IMR-90 (cell line): ENCODE data around the gene GAS2L3. TPM values are rescaled to one million over a fixed set of nuclear protein-coding genes. Genes with fewer than 3 reads are reported as not detected.

Experiments used
- ATAC-seq: fragments of 200-7000 bp; cut with Tn5 transposase; 2 replicates; pipeline ENCODE4 v1.9.1; 2020; ENCODE audit warnings: low read depth, mild to moderate bottlenecking, moderate library complexity
- BruUV-seq: library from RNA; stranded (reverse); fragments of 400-500 nt; replicated peaks from 2 replicates; lab custom pipeline; 2021; lab: Mats Ljungman, UMichigan
- CTCF ChIA-PET: fragments of 300-600 bp; formaldehyde crosslinking; extraction: SDS; loops from one replicate; lab custom pipeline; 2021; ENCODE audit warnings: antibody characterized with exemption; lab: Yijun Ruan, JAX
- POLR2A ChIA-PET: fragments of 300-600 bp; sonication (Branson Sonifier 250); formaldehyde crosslinking; loops from one replicate; lab custom pipeline; 2022; ENCODE audit warnings: antibody characterized with exemption; ENCODE audit not compliant: unreplicated experiment; lab: Charles Lee
- DNase-seq: peaks from one replicate; pipeline ENCODE4 v3.0.0; 2013
- H2AFZ ChIP-seq: replicated peaks from 2 replicates; pipeline ENCODE3; 2013; ENCODE audit warnings: low read length, mild to moderate bottlenecking; ENCODE audit not compliant: poor library complexity
- H2AK5ac ChIP-seq: 2 replicates; pipeline ENCODE4 v1.6.1; 2013; ENCODE audit warnings: low read depth, low read length, inconsistent platforms
- H2AK9ac ChIP-seq: replicated peaks from 2 replicates; pipeline ENCODE3; 2013; ENCODE audit warnings: mild to moderate bottlenecking, low read depth, low read length, moderate library complexity; ENCODE audit not compliant: poor library complexity
- H2BK120ac ChIP-seq: 2 replicates; pipeline ENCODE4 v1.6.1; 2013; ENCODE audit warnings: low read depth, low read length, inconsistent platforms
- H2BK15ac ChIP-seq: 3 replicates; pipeline ENCODE4 v1.6.1; 2013; ENCODE audit warnings: low read depth, low read length, inconsistent platforms
- H2BK20ac ChIP-seq: 2 replicates; pipeline ENCODE4 v1.6.1; 2013; ENCODE audit warnings: low read depth, mild to moderate bottlenecking, inconsistent platforms, low read length, moderate library complexity
- H2BK5ac ChIP-seq: 2 replicates; pipeline ENCODE4 v1.6.1; 2013; ENCODE audit warnings: mild to moderate bottlenecking, low read depth, low read length, inconsistent platforms; ENCODE audit not compliant: poor library complexity, severe bottlenecking
- H3K14ac ChIP-seq: replicated peaks from 2 replicates; pipeline ENCODE4 v1.6.1; 2013; ENCODE audit warnings: low read depth, low read length, inconsistent platforms
- H3K18ac ChIP-seq: 2 replicates; pipeline ENCODE4 v1.6.1; 2013; ENCODE audit warnings: low read depth, low read length, control low read depth
- H3K23ac ChIP-seq: 2 replicates; pipeline ENCODE4 v1.6.1; 2013; ENCODE audit warnings: low read depth, low read length, inconsistent platforms
- H3K27ac ChIP-seq: 2 replicates; pipeline ENCODE4 v1.5.1; 2013; ENCODE audit warnings: mild to moderate bottlenecking, control low read depth, low read length; ENCODE audit not compliant: insufficient read depth
- H3K27me3 ChIP-seq: 2 replicates; pipeline ENCODE4 v1.6.1; 2013; ENCODE audit warnings: low read length; ENCODE audit not compliant: control insufficient read depth, insufficient read depth
- H3K36me3 ChIP-seq: 2 replicates; pipeline ENCODE4 v1.6.1; 2013; ENCODE audit warnings: low read length, mixed read lengths; ENCODE audit not compliant: control insufficient read depth, insufficient read depth
- H3K4ac ChIP-seq: 2 replicates; pipeline ENCODE4 v1.6.1; 2013; ENCODE audit warnings: low read depth, low read length, inconsistent platforms
- H3K4me1 ChIP-seq: 2 replicates; pipeline ENCODE4 v1.6.1; 2013; ENCODE audit warnings: low read length, mixed read lengths; ENCODE audit not compliant: control insufficient read depth, insufficient read depth
- H3K4me2 ChIP-seq: 2 replicates; pipeline ENCODE4 v1.6.1; 2013; ENCODE audit warnings: low read depth, mild to moderate bottlenecking, control low read depth, low read length, moderate library complexity
- H3K4me3 ChIP-seq: 2 replicates; pipeline ENCODE4 v1.5.1; 2013; ENCODE audit warnings: low read depth, mild to moderate bottlenecking, control low read depth, low read length, moderate library complexity; ENCODE audit not compliant: insufficient read depth
- H3K56ac ChIP-seq: 2 replicates; pipeline ENCODE4 v1.6.1; 2013; ENCODE audit warnings: low read length, inconsistent platforms; ENCODE audit not compliant: insufficient read depth; ENCODE audit errors: extremely low read depth
- H3K79me1 ChIP-seq, 2 experiments: 2 replicates each; pipeline ENCODE4 v1.6.1; 2013; ENCODE audit warnings: low read length in 2 of 2, inconsistent platforms in 1 of 2, low read depth in 1 of 2
- H3K9ac ChIP-seq: 2 replicates; pipeline ENCODE4 v1.6.1; 2013; ENCODE audit warnings: low read depth, low read length, control low read depth
- H3K9me1 ChIP-seq: 2 replicates; pipeline ENCODE4 v1.6.1; 2013; ENCODE audit warnings: low read length, inconsistent platforms; ENCODE audit not compliant: insufficient read depth
- H3K9me3 ChIP-seq: 2 replicates; pipeline ENCODE4 v1.6.1; 2013; ENCODE audit warnings: low read length; ENCODE audit not compliant: control insufficient read depth, insufficient read depth
- H4K20me1 ChIP-seq: 2 replicates; pipeline ENCODE4 v1.6.1; 2013; ENCODE audit warnings: low read length, inconsistent platforms; ENCODE audit not compliant: insufficient read depth
- H4K5ac ChIP-seq: 2 replicates; pipeline ENCODE4 v1.6.1; 2013; ENCODE audit warnings: mild to moderate bottlenecking, low read depth, low read length, control low read depth
- H4K8ac ChIP-seq, 2 experiments: 2 replicates each; pipeline ENCODE4 v1.6.1; 2013; ENCODE audit warnings: low read depth in 2 of 2, low read length in 2 of 2, control low read depth in 1 of 2, inconsistent platforms in 1 of 2
- H4K91ac ChIP-seq: 2 replicates; pipeline ENCODE4 v1.6.1; 2013; ENCODE audit warnings: low read depth, low read length, inconsistent platforms; ENCODE audit not compliant: insufficient read depth
- BHLHE40 ChIP-seq: fragments of 150-350 bp; IDR thresholded peaks from 2 replicates; pipeline ENCODE4 v1.6.1; 2016; ENCODE audit warnings: mild to moderate bottlenecking, low read depth, low read length
- CEBPB ChIP-seq: IDR thresholded peaks from 2 replicates; pipeline ENCODE4 v1.6.1; 2012; ENCODE audit warnings: low read depth, low read length, improper control_type of control experiment
- CHD1 ChIP-seq: IDR thresholded peaks from 2 replicates; pipeline ENCODE4 v1.6.1; 2012; ENCODE audit warnings: low read depth, low read length, improper control_type of control experiment
- CTCF ChIP-seq: conservative IDR thresholded peaks from 2 replicates; pipeline ENCODE4 v1.5.1; 2012; ENCODE audit warnings: mild to moderate bottlenecking, low read depth, low read length, improper control_type of control experiment
- ELK1 ChIP-seq: fragments of 150-350 bp; IDR thresholded peaks from 2 replicates; pipeline ENCODE4 v1.6.1; 2016; ENCODE audit warnings: low read depth, mild to moderate bottlenecking, low read length, moderate library complexity, borderline replicate concordance
- FOS ChIP-seq: fragments of 150-350 bp; IDR thresholded peaks from 2 replicates; pipeline ENCODE4 v1.6.1; 2016; ENCODE audit warnings: low read depth, low read length
- MAFK ChIP-seq: IDR thresholded peaks from 2 replicates; pipeline ENCODE4 v1.6.1; 2012; ENCODE audit warnings: low read depth, low read length, improper control_type of control experiment
- MAZ ChIP-seq: IDR thresholded peaks from 2 replicates; pipeline ENCODE4 v1.6.1; 2012; ENCODE audit warnings: low read depth, mild to moderate bottlenecking, low read length, improper control_type of control experiment, moderate library complexity, borderline replicate concordance
- MXI1 ChIP-seq: IDR thresholded peaks from 2 replicates; pipeline ENCODE4 v1.6.1; 2012; ENCODE audit warnings: low read depth, mild to moderate bottlenecking, low read length, moderate library complexity, borderline replicate concordance
- NFE2L2 ChIP-seq: fragments of 150-350 bp; IDR thresholded peaks from 2 replicates; pipeline ENCODE4 v1.6.1; 2016; ENCODE audit warnings: low read depth, mild to moderate bottlenecking, low read length
- POLR2A ChIP-seq: IDR thresholded peaks from 2 replicates; pipeline ENCODE4 v1.6.1; 2012; ENCODE audit warnings: mild to moderate bottlenecking, low read depth, low read length
- RAD21 ChIP-seq: IDR thresholded peaks from 2 replicates; pipeline ENCODE4 v1.6.1; 2012; ENCODE audit warnings: low read length, improper control_type of control experiment
- RCOR1 ChIP-seq: IDR thresholded peaks from 2 replicates; pipeline ENCODE4 v1.6.1; 2012; ENCODE audit warnings: mild to moderate bottlenecking, low read length, improper control_type of control experiment; ENCODE audit not compliant: insufficient replicate concordance
- RFX5 ChIP-seq: IDR thresholded peaks from 2 replicates; pipeline ENCODE4 v1.8.0; 2012; ENCODE audit warnings: low read depth, mild to moderate bottlenecking, low read length, moderate library complexity
- SMC3 ChIP-seq: fragments of 150-350 bp; IDR thresholded peaks from 2 replicates; pipeline ENCODE4 v1.6.1; 2016; ENCODE audit warnings: low read depth, mild to moderate bottlenecking, antibody characterized with exemption, low read length, moderate library complexity
- USF2 ChIP-seq: fragments of 150-350 bp; IDR thresholded peaks from 2 replicates; pipeline ENCODE4 v1.6.1; 2017; ENCODE audit warnings: mild to moderate bottlenecking, antibody characterized with exemption, low read length, low read depth
- WGBS, 2 experiments: methylation state at CpG; one replicate each; pipeline versions ENCODE4 v1.1.5 to v1.1.7; 2013; ENCODE audit warnings: missing lambda C conversion rate in 2 of 2; ENCODE audit not compliant: insufficient read length in 1 of 2; ENCODE audit errors: extremely low coverage in 2 of 2; 5-methylcytosine and 5-hydroxymethylcytosine counted together
- dilution Hi-C: fragments of 300-500 bp; cut with HindIII; formaldehyde crosslinking; loops from one replicate; pipeline ENCODE4 v1.14.3; 2018; ENCODE audit warnings: low sequenced_read_pairs; ENCODE audit not compliant: unreplicated experiment
- in situ Hi-C: fragments of 300-500 bp; cut with MboI; formaldehyde crosslinking; loops from 3 replicates; pipeline ENCODE4 v1.14.3; 2019; ENCODE audit warnings: low sequenced_read_pairs, inconsistent platforms, mixed read lengths
- intact Hi-C: fragments of 100-400 bp; cut with micrococcal nuclease; formaldehyde crosslinking; loops from 2 replicates; pipeline ENCODE4 v1.10.0; 2022
- polyA plus RNA-seq, 3 experiments: library from polyadenylated mRNA; depleted of rRNA; stranded (reverse); fragments of >200 nt; gene quantifications; 2 replicates each; pipeline ENCODE4 v1.2.3, GENCODE V29; 2012; ENCODE audit warnings: low replicate concordance in 1 of 3
- total RNA-seq: library from RNA; depleted of rRNA; stranded (reverse); fragments of >200 nt; gene quantifications from 2 replicates; pipeline ENCODE4 v1.2.3, GENCODE V29; 2012

The GAS2L3 gene
- total and polyA plus RNA-seq, 2 of the 4 experiments (the other 2 are of a cell fraction): 5.2 to 15.6 TPM

GRCh38 chr12:100555722-100556121 lies 17.8 kb upstream of the GAS2L3 start:
- no CpG with 5 or more reads among the region's 2 CpGs for WGBS, 2 experiments
- Histone ChIP-seq H3K4ac (no peak overlapping the region), H4K5ac (no peak overlapping the region), H4K91ac (no peak overlapping the region), H3K27me3 (no peaks in the 10 kb centered on the region), H3K79me1 (no peaks in the 10 kb centered on the region), H2BK5ac (no peak overlapping the region), H3K4me3 (no peak overlapping the region), H2BK120ac (no peak overlapping the region), H3K14ac (no peak overlapping the region), H4K8ac (no peak overlapping the region), H2AK9ac (no peak overlapping the region), H2BK15ac (no peak overlapping the region), H2BK20ac (no peak overlapping the region), H3K9ac (no peak overlapping the region), H3K9me1 (no peaks in the 10 kb centered on the region), H3K27ac (no peak overlapping the region), H3K56ac (no peak overlapping the region), H3K18ac (no peak overlapping the region), H2AK5ac (no peak overlapping the region), H2AFZ (no peak overlapping the region), H3K36me3 (no peaks in the 10 kb centered on the region), H3K4me1 (0 out of 2 replicates have a peak, but pooled peaks cover 2% of the 10 kb centered on the region), H4K20me1 (no peaks in the 10 kb centered on the region), H3K23ac (no peak overlapping the region), H3K4me2 (no peak overlapping the region), H3K9me3 (no peaks in the 10 kb centered on the region)
- CTCF ChIA-PET: interaction anchor here (1.0 to 1.6 kb wide), 6 partner anchors 12 to 370 kb away, joined by 3 to 4 read pairs (median 4); partner anchors contain the start of genes GAS2L3 and SCYL2
- ATAC-seq (peak; percentile 51; the same call in 1 of the 2 replicates), DNase-seq (peak; percentile 12)
- intact Hi-C loops: loop anchor here (2.0 kb wide), 2 partner anchors 401 to 745 kb away; no protein-coding TSS in a partner anchor
- no TSS peak for BruUV-seq
- in situ Hi-C loops: no loop called here
- POLR2A ChIA-PET: no interaction called here
- TF ChIP-seq MAZ (no peak), MXI1 (no peak), CEBPB (no peak), RCOR1 (no peak), USF2 (no peak), SMC3 (no peak), FOS (no peak), CHD1 (no peak), NFE2L2 (no peak), POLR2A (no peak), CTCF (no peak), RAD21 (no peak), MAFK (no peak), RFX5 (no peak), ELK1 (no peak), BHLHE40 (no peak)
- dilution Hi-C loops: no loop called here
